ENCODE results near the gene THTPA.
"Not testable (repeated sequence)": the region's sequence is repeated elsewhere in the genome, so short reads cannot be mapped to it uniquely, and the experiment has no call there.

The THTPA gene

GRCh38 chr14:23535943-23536342, 20.1 kb upstream of the THTPA start:
- FAIRE-seq: no peak

- FAIRE-seq: no peak
Observed at GRCh38 chr14:23536494-23536893, 19.6 kb upstream of the THTPA start.

- FAIRE-seq: not testable (repeated sequence)
Observed at GRCh38 chr14:23536906-23537305, 19.2 kb upstream of the THTPA start.

DNA sequence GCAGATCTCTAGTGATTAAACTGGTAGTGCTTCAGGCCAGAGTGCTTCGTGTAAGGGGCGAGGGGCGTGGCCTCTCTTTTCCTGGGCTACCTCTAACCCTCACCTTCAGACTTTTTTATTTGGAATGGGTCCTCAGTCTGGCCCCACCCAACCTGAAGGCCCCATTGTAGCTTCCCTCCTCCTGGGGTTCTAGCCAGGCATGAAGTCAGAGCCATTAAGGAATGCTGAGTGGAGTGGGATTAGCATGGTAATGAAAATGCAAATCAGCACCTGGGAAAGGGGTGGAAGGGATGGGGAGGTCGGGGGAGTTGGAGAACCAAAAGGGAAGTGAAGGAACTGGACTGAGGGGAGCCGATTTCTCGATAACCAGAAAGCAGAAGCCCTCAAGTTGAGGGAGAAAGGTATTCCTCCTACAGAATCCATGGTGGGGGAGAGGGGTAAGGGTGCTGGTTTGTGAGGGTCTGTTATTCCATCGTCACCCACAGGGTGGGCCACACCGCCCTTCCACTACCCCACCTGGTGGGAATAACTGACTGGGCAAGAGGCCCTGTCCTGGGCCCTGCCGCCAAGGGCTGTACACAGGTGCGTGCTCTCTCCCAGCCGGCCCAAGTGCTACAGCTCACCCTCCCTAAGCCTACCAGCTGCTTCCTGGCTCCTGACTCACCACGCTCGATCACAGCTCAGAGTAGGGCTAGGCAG, 18.6 kb upstream of the THTPA start:
- FAIRE-seq: no peak

- no peak for FAIRE-seq
Observed at GRCh38 chr14:23538050-23538718, 17.9 kb upstream of the THTPA start.

- FAIRE-seq: no peak
Observed at GRCh38 chr14:23538785-23539184, 17.3 kb upstream of the THTPA start.

GRCh38 chr14:23539248-23540140, 16.6 kb upstream of the THTPA start:
- FAIRE-seq: no peak

GRCh38 chr14:23540141-23540469, 16.0 kb upstream of the THTPA start:
- no peak for FAIRE-seq

- FAIRE-seq: no peak
Observed at GRCh38 chr14:23542261-23542660, 13.8 kb upstream of the THTPA start.

DNA sequence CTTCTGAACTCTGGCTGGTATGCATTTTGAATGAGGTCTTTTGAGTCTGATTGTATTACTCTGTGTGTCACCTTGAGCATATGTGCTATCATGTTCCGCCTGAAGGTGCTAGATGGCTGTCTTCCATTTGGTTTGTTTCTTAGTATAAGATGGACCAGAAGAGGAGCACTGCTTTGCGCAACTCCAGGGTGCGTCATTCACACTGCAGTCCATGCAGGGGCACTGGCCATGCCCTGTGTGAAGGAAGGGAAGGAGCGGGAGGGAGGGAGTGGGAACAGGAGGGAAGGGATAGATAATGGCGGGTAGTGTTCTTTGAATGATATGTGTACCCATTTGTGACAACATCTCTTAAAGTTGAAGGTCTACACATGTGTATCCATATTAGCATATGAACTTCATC, 12.7 kb upstream of the THTPA start:
- no peak for FAIRE-seq

- no peak for FAIRE-seq
Observed at GRCh38 chr14:23544511-23545447, 11.3 kb upstream of the THTPA start.

- FAIRE-seq: no peak
Observed at GRCh38 chr14:23545740-23546365, 10.2 kb upstream of the THTPA start.

- FAIRE-seq: no peak
Observed at GRCh38 chr14:23546450-23547035, 9.5 kb upstream of the THTPA start.

GRCh38 chr14:23547924-23548323, 8.1 kb upstream of the THTPA start:
- FAIRE-seq: no peak

DNA sequence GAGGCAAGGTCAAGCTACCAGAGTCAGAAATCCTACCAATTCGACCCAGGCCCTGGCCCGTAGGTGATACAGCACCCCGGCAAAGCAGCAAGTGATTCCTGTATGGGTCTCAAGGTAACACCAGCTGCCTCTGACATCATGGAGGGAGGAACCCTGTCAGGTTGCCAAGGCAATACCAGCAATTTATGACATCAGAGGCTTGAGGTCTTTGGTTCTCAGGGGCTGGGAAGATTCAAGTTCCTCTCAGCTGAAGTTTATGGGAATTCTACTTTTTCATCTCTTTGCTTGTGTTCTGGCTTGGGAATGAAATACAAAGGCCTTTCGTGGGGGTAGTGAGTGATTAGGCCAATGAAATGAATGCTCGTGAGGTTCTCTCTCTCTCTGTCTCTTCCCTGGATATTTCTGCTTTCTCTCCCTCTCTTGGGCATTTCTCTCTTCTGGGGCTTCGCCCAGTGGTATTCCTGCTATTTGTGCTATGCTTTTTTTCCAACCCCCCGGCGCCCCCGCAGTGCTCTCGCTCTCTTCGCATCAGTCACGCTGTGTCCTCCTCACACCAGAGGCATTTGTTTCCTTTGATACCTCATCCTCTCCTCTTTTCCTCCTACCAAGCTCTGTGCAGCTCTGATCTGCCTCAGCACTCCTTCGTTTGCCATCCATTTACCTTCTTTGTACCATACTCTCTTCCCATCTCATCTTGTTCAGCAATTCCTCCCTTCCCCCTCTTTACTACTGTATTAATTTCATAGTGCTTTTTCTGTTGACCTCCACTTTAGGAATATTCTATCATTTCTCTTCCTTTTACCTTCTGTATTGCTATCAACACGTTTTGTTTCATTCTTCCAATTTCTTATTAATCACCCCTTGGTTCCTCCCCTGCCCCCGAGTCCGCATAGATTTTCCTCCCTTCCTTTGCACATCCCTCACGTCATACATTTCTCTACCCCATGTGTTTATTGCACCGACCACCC, 7.4 kb upstream of the THTPA start:
- FAIRE-seq: no peak

- no peak for FAIRE-seq
Observed at GRCh38 chr14:23550131-23550811, 5.8 kb upstream of the THTPA start.

GRCh38 chr14:23550812-23551265, 5.2 kb upstream of the THTPA start:
- FAIRE-seq: no peak

- FAIRE-seq: no peak
Observed at GRCh38 chr14:23551266-23552028, 4.6 kb upstream of the THTPA start, which contains the start of gene ZFHX2. Gene ZFHX2, minus strand, starts transcription at chr14:23551765. Its CDS starts 16,440 bp downstream, at chr14:23535325.

DNA sequence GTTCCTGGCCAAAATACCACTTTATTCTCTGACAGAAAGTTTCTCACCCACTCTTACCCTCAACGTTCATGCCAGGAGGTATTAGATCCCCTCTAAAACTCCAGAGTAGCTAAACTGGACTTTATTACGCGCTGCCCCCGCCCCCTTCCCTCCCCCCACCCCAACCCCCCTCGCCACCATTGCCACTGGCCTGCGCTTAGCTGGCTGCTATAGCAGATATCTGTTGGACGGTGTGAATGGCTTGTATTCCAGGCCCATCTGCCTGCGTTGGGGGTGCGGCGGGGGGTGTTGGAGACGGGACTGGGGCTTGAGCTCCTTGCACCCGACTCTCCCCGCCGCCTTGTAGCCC, 564 bp upstream of the THTPA start:
- no peak for FAIRE-seq

All from islet of Langerhans (tissue), 1 donor.